Femur (tissue), 1 donor: ENCODE measurements around the gene ODF2L.

Experiments
- DNase-seq: peaks from one replicate; pipeline ENCODE4 v3.0.0-alpha.2; 2017

Gene ODF2L

GRCh38 chr1:86303041-86303690 lies 93.0 kb downstream of the ODF2L start:
- no peak for DNase-seq
